Heart left ventricle (tissue), 13 donors: ENCODE measurements around the gene ZNF862.

Experiments used
- CTCF ChIP-seq, 12 donors: fragments of 200-600 bp; sonication (generic) in 4 of 12; IDR thresholded peaks; one replicate each; pipeline versions ENCODE4 v1.5.0 to v1.8.0; 2018 to 2022; ENCODE audit warnings: antibody characterized with exemption in 12 of 12, mild to moderate bottlenecking in 5 of 12
- POLR2A ChIP-seq, 2 donors: fragments of 450-650 bp; IDR thresholded peaks; one replicate each; pipeline ENCODE4 v1.6.1; 2017; ENCODE audit warnings: antibody characterized with exemption in 2 of 2, mild to moderate bottlenecking in 2 of 2, moderate library complexity in 2 of 2
- donor health status: ischemic (EF 13 %, LVEDD 7.1; RV severe dilation, severe dysfunction).
- donor health status: DM: no; HTN: yes; CAD: no.
- donor health status: DM: no; HTN: no; CAD: no.
- donor health status: ischemic (EF 25% LVEDD 6.9; RV normal size, moderate dysfunction).
- donor health status: ischemic (EF 25% LVEDD 5.7; RV mildly dilated, moderate dysfunction).
- donor health status: ischemic (EF 35%, LVEDD 5.7; RV mildly dilated, moderate dysfunction).
- donor health status: nonischemic (EF 11% LVEDD 7.7; RV severe dilation, severe dysfunction).
- donor health status: DM: yes; HTN: yes; CAD: no.
- donor health status: PGD.
- donor health status: ischemic (EF 29% LVEDD 5.4; RV normal size, mild dysfunction).
- donor health status: nonischemic (EF 23%, LVEDD 6.1; RV moderate dilation, normal function).

DNA sequence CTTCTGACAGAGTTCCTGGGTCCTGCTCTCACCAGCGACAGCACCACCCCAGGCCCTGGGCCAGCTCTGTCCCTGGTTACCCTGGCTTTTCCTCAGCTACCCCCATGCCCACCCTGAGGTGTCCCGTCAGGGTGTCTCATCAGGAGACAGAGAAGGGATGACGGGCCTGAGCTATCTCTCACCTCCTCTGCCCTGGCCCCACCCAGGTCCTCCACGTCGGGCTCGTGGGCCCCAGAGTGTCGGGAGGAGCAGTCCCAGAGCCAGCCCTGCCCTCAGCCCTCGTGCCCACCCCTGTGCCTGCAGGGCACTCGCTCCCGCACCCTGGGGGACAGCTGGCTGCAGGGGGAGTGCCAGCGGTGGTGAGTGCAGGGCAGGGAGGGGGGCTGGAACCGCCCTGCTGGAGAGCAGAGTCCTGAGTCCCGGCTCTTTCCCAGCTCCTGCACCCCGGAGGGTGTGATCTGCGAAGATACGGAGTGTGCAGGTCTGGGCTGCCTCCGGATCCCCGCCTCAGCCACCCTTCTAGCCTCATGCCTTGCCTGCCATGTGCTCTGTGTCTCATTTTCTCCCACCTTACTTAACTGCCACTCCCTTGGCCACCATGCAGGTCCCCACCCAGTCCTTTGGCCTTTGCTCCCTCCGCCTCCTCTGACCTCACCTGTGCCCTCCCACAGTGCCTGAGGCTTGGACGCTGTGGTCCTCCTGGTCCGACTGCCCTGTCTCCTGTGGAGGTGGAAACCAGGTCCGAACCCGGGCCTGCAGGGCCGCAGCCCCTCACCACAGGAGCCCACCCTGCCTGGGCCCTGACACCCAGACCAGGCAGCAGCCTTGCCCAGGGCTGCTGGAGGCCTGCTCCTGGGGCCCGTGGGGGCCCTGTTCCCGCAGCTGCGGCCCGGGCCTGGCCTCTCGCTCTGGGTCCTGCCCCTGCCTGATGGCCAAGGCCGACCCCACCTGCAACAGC lies 16.7 kb upstream of the ZNF862 start:
- no peak for TF ChIP-seq CTCF (IDR thresholded peaks at IDR 0.05)
- no peak for TF ChIP-seq POLR2A (IDR thresholded peaks at IDR 0.05)
